GM18873 (cell line): Measurements from ENCODE around the gene USP47.

Source experiments
- ATAC-seq: cut with Tn5 transposase; IDR thresholded peaks from one replicate; pipeline ENCODE4 v1.9.1; 2021; ENCODE audit warnings: mild to moderate bottlenecking, moderate library complexity, moderate number of reproducible peaks; ENCODE audit not compliant: unreplicated experiment, low FRiP score

Gene USP47

GRCh38 chr11:11931461-11932055, 89.8 kb downstream of the USP47 start:
- no peak for ATAC-seq

GRCh38 chr11:11935536-11935935, 93.8 kb downstream of the USP47 start:
- no peak for ATAC-seq

DNA sequence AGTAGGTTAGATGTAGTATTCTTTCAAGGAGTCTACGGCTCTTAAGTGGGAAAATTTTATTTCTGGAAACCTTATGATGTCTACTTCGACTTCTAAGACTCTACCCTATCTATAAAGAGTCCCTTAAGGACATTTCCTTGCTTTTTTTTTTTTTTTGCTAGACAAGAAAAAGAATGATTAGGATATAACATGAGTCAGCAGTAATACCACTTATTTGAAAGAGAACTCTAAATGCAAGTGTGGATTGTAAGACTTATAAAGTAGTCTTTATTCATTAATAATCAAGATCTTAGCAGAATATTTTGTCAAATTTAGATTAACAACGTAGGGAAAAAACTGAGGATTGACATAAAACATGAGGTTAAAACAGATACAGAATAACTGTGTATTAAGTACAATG, 95.7 kb downstream of the USP47 start:
- ATAC-seq: no peak

- ATAC-seq: no peak
These were observed 96.2 kb downstream of the USP47 start for GRCh38 chr11:11937957-11938356.

DNA sequence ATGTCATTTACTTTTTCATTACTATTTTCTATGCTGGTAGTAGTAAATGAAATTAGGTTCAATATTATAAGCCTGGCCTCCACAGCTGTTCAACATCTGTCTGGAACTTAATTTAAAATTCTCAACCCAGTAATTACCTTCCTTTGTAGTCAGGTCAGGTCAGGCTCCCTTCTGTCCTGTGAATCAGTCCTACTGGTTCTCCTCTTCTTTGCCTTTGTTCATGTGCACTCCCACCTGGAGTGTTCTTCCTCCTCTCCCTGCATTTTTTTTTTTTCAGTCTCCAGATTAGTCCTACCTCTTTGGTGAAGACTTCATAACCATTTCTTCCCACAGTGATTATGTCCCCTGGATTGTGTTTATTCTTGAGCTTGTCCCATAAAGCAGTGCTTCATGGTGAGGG, 98.8 kb downstream of the USP47 start:
- ATAC-seq: no peak

DNA sequence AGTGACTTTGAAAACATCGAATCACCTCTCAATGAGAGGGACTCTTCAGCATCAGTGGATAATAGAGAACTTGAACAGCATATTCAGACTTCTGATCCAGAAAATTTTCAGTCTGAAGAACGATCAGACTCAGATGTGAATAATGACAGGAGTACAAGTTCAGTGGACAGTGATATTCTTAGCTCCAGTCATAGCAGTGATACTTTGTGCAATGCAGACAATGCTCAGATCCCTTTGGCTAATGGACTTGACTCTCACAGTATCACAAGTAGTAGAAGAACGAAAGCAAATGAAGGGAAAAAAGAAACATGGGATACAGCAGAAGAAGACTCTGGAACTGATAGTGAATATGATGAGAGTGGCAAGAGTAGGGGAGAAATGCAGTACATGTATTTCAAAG, 100.9 kb downstream of the USP47 start:
- ATAC-seq: no peak

DNA sequence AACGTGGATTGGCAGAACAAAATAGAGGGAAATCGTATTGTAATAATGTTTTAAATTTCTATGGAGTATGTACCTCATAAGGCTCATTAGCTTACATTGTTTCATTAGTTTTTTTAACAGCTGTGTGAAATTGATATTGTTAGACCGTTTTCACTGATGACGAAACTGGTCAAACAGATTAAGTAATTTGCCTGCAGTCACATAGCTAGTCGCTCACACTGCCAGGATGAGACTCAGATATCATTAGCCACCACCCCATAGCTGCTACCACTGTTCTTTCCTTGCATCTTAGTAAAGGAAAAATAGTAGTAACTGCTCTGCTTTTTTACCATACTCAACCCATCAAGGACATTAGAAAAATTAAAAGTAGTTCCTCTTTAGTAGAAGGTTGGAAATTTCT, 102.7 kb downstream of the USP47 start:
- no peak for ATAC-seq

GRCh38 chr11:11946180-11946579, 104.4 kb downstream of the USP47 start:
- no peak for ATAC-seq

- no peak for ATAC-seq
These were observed 105.1 kb downstream of the USP47 start for GRCh38 chr11:11946878-11947277.

- no peak for ATAC-seq
These were observed 106.1 kb downstream of the USP47 start for GRCh38 chr11:11947825-11948224.

GRCh38 chr11:11948242-11948947, 106.6 kb downstream of the USP47 start:
- no peak for ATAC-seq

- ATAC-seq: no peak
These were observed 107.7 kb downstream of the USP47 start for GRCh38 chr11:11949482-11949881.

GRCh38 chr11:11952036-11952435, 110.3 kb downstream of the USP47 start:
- ATAC-seq: no peak

GRCh38 chr11:11956006-11956405, 114.2 kb downstream of the USP47 start:
- no peak for ATAC-seq

DNA sequence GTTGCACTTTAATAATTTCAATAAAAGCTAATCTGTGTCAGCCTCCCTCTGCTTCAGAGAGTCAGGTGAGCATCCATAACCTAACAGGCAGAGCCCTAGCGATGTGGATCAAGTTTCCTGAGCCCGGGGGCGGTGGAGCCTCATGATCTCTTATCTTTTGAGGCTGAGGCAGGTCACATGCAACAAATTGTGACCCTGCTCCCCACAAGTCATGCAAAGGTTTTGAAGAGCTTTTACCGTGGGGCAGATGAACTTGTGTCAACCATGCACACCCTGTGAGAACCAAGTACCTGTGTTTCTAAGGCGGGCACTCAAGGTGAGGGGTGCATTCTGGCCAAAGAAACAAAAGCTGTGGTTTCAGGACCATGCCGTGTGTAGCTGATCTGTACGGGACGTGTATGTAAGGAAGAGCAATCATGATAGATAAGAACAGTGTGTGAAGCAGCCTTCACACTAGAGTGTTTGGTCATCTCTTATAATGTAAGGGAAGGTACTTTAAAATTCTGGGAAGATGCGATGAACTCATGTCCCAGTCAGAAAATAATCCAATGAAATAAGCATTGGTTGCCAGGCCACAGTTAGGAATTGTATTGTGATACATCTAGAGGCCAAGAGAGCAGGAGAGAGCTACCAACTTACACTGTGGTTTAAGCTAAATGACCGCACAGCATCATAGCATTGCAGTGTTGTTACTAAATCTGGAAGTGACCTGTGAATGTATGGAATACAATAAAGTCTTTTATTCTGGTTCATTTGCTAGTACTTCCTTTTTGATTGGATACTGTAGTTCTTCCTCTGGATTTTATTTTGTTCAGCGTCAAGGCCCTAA, 116.8 kb downstream of the USP47 start:
- ATAC-seq: no peak

DNA sequence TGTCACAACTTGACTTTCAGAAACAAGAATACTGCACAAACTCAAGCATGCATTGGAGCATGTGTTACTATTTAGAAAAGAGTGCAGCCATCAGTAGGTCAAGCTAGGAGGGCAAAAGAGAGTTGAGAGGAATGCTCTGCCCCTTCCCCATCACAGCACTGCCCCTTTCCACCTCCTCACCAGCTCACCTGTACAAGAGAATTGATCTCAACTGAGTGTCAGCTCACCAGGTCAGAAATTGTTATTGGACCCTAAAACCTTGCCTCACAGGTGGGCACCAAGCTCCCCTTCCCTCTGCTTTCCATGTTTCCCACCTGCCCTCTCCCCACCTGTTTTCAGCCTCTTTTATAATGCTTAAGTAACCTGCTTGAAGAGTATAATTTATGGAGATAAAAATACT, 117.8 kb downstream of the USP47 start:
- ATAC-seq: no peak

DNA sequence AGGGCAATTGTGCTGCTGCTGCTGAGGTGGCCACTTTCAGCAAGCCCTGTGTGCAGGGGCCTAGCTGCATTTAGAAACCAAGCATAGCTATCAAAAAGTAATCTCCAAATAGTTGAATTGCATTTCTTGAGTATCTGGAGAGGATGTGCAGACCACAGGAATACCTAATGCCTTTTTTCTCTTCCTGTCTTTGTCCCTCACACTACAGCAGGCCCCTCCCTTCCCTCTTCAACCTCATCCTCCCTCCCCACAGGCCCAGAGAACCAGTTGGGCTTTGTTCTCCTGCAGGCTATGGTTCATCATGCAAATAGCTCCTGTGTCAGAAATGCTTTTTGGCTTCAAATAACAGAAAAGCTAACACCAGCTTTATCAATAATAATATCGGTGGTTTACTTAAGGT, 118.9 kb downstream of the USP47 start:
- ATAC-seq: no peak

DNA sequence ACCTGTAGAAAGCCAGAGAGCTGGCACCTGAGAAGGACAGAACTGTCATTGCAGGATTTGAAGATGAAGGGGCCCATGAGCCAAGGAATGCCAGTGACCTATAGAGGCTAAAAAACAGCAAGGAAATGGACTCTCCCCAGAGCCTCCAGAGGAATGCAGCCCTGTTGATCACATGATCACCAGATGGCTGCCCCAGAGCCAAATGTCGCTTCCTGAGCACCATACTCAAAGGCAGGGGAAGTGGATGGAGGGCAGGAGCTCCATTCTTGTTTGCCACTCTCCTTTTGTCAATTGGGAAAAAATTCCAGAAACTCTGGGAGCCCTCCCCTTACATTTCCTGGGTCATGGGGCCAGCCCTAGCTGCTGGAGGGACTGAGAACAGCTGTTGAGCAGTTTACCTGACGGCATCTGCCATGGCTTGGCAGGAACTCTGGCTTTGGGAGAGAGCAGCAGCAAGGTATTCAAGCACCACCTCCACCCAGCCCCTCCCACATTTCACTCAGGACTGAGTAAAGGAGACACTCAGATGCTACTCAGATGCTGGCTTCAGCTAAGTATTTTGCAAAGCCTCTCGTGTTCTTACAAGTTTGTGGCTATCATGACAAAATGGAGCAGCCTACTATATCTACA, 119.7 kb downstream of the USP47 start:
- no peak for ATAC-seq

DNA sequence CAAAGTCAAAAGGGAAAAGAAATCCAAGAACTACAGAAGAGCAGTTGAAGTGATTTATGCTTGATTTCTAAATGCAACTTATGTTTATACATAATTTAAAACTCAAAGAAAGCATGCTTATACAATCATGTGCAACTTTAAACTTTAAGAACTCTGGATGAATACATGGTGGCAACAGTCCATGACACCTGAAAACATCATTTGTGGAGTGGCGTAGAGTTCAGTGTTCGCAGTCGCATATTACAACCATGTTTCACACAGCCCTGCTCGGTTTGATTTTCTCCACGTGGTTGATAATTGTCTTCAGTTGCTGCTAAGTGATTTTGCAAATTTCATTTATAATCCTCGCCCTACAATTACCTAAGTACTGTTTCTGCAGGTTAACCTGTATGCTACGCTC, 121.3 kb downstream of the USP47 start:
- no peak for ATAC-seq

- ATAC-seq: no peak
These were observed 122.3 kb downstream of the USP47 start for GRCh38 chr11:11963842-11964773.
